ENCODE data around the gene ABRACL. TPM values are rescaled to one million over a fixed set of nuclear protein-coding genes. Genes with fewer than 3 reads are reported as not detected.

ABRACL gene
- total and polyA plus RNA-seq, 2 of the 4 experiments (the other 2 are of a cell fraction): 16.0 to 27.9 TPM

DNA sequence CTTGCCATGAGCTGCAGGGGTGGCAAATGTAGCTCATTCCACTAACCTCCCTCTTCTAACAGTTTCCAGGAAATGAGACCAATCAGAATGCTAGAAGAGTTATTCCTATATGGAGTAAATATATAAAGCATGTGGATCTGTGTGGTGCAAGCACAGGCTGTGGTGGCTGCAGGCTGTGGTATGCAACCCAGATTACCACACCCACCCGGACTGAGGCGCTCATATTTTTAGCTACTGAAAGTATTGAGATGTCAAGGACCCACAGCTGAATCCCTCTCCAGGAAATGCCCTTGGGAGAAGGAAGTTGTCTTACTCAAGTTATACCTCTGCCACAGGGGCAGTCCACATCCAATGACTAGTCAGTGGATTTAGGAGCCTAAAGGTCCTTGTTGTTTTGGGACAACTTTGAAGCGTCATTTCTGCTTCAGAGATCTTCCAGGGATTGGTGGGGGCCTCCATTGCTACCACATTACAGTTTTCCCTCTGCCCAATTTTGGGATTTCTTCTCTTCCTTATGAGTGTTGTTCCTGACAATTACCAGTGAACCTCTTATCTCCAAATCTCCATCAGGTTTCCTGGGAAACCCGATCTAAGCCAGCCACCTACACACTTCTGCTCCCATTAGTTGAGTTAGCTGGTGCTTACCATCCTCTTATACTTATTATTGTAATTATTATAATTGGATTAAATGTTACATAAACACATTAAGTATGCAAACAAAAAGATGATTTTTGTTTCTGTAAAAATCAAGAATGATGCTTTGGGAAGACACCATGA is 28.4 kb upstream of the ABRACL start:
- Histone ChIP-seq H2AK5ac (ENCODE audit: low read depth, low read length) (no peak overlapping the region), H3K23ac (ENCODE audit: low read depth, low read length) (no peak overlapping the region), H3K36me3 (ENCODE audit: control insufficient read depth, insufficient read depth, low read length) (no peaks in the 10 kb centered on the region), H3K4me1 (ENCODE audit: control insufficient read depth, insufficient read depth, low read length) (no peaks in the 10 kb centered on the region), H2AK9ac (replicated peaks; ENCODE audit: low read depth, low read length, poor library complexity) (peak overlapping the region; percentile 48), H3K4ac (ENCODE audit: low read depth, low read length) (no peak overlapping the region), H4K91ac (ENCODE audit: insufficient read depth, low read depth, low read length) (no peak overlapping the region), H3K4me3 (ENCODE audit: insufficient read depth, low read depth, low read length) (no peak overlapping the region), H2BK5ac (ENCODE audit: low read depth, low read length, poor library complexity, severe bottlenecking) (no peak overlapping the region), H3K27me3 (ENCODE audit: control insufficient read depth, insufficient read depth, low read length) (no peaks in the 10 kb centered on the region), H3K9me3 (ENCODE audit: control insufficient read depth, insufficient read depth, low read length) (no peaks in the 10 kb centered on the region), H3K9me1 (ENCODE audit: insufficient read depth, low read length) (no peaks in the 10 kb centered on the region), H4K20me1 (ENCODE audit: insufficient read depth, low read length) (no peaks in the 10 kb centered on the region), H2AFZ (replicated peaks; ENCODE audit: low read length, poor library complexity) (no peak overlapping the region), H3K27ac (ENCODE audit: insufficient read depth, low read length) (no peak overlapping the region), H3K56ac (ENCODE audit: extremely low read depth, insufficient read depth, low read length) (no peak overlapping the region), H3K79me1 (ENCODE audit: low read depth in 1 of 2, low read length in 2 of 2) (no peaks in the 10 kb centered on the region), H2BK15ac (ENCODE audit: low read depth, low read length) (no peak overlapping the region), H3K18ac (ENCODE audit: low read depth, low read length) (no peak overlapping the region), H2BK120ac (ENCODE audit: low read depth, low read length) (no peak overlapping the region), H3K9ac (ENCODE audit: low read depth, low read length) (no peak overlapping the region), H3K4me2 (ENCODE audit: low read depth, low read length) (no peak overlapping the region), H3K14ac (replicated peaks; ENCODE audit: low read depth, low read length) (no peak overlapping the region), H4K8ac (ENCODE audit: low read depth in 2 of 2, low read length in 2 of 2) (no peak overlapping the region), H4K5ac (ENCODE audit: low read depth, low read length) (no peak overlapping the region), H2BK20ac (ENCODE audit: low read depth, low read length) (no peak overlapping the region)
- no peak for TF ChIP-seq FOS (IDR thresholded peaks at IDR 0.05; ENCODE audit: low read depth, low read length)
- no peak for TF ChIP-seq USF2 (IDR thresholded peaks at IDR 0.05; ENCODE audit: low read depth, low read length)
- TF ChIP-seq RCOR1 (IDR thresholded peaks at IDR 0.05; ENCODE audit: insufficient replicate concordance, low read length): no peak
- POLR2A ChIA-PET (ENCODE audit: unreplicated experiment): no interaction called here
- ATAC-seq (ENCODE audit: low read depth) (peak; percentile 49), DNase-seq (no peak)
- in situ Hi-C loops (cut with MboI; ENCODE audit: low sequenced_read_pairs) (no loop called here), dilution Hi-C loops (cut with HindIII; ENCODE audit: low sequenced_read_pairs, unreplicated experiment) (no loop called here), intact Hi-C loops (cut with micrococcal nuclease) (no loop called here)
- BruUV-seq (replicated peaks): no TSS peak
- CTCF ChIA-PET: no interaction called here
- no CpG with 5 or more reads among the region's 4 CpGs for WGBS, 2 experiments (ENCODE audit: extremely low coverage in 2 of 2, insufficient read length in 1 of 2)

All from IMR-90 (cell line).